ENCODE data around the gene LHFPL3.

DNA sequence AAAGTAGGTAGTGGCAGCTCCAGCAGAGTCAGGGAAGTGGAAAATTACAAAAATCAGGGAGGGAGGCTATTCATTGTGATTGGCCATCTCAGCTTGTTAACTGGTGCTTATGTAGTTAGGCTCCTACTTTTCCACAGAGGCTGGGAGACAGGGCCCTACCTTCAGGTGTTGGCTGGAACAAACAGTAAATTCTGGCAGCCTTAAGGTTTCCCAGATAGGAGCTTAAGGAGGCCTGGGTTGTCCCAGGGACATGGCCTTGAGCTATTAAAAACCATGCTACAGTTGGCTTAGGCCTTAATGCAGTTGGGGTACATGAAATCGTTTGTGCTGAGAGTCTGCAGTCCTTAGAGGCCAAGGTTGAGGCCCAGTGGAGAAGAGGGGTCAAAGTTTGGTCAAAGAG is 324.5 kb downstream of the LHFPL3 start:
- TF ChIP-seq, protein P1, sequence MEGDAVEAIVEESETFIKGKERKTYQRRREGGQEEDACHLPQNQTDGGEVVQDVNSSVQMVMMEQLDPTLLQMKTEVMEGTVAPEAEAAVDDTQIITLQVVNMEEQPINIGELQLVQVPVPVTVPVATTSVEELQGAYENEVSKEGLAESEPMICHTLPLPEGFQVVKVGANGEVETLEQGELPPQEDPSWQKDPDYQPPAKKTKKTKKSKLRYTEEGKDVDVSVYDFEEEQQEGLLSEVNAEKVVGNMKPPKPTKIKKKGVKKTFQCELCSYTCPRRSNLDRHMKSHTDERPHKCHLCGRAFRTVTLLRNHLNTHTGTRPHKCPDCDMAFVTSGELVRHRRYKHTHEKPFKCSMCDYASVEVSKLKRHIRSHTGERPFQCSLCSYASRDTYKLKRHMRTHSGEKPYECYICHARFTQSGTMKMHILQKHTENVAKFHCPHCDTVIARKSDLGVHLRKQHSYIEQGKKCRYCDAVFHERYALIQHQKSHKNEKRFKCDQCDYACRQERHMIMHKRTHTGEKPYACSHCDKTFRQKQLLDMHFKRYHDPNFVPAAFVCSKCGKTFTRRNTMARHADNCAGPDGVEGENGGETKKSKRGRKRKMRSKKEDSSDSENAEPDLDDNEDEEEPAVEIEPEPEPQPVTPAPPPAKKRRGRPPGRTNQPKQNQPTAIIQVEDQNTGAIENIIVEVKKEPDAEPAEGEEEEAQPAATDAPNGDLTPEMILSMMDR (IDR thresholded peaks at IDR 0.05): no peak
- TF ChIP-seq POLR2A (IDR thresholded peaks at IDR 0.05): no peak

All from Peyer's patch (tissue), 4 donors.